K562 (cell line): ENCODE data around the gene TRIP10. TPM values are rescaled to one million over a fixed set of nuclear protein-coding genes. Genes with fewer than 3 reads are reported as not detected.

Source experiments
- ADNP ChIP-seq: fragments of 200-800 bp; sonication (Bioruptor generic); IDR thresholded peaks from 2 replicates; pipeline ENCODE4 v1.6.1; 2016; ENCODE audit warnings: missing genetic modification characterization, missing compliant biosample characterization
- GTF2A2 ChIP-seq: IDR thresholded peaks from 2 replicates; pipeline ENCODE4 v1.6.1; 2016; ENCODE audit warnings: mild to moderate bottlenecking, missing genetic modification characterization, missing compliant biosample characterization
- GTF2E2 ChIP-seq: fragments of 200-800 bp; sonication (Bioruptor generic); IDR thresholded peaks from 2 replicates; pipeline ENCODE4 v1.6.1; 2016; ENCODE audit warnings: missing genetic modification characterization, missing compliant biosample characterization
- ILF3 ChIP-seq: fragments of 450-650 bp; IDR thresholded peaks from 2 replicates; pipeline ENCODE4 v1.6.1; 2018; ENCODE audit warnings: antibody characterized with exemption, mild to moderate bottlenecking, moderate library complexity, borderline replicate concordance
- MAZ ChIP-seq, 2 experiments: fragments of 450-650 bp in 1 of 2; sonication (generic) in 1 of 2; formaldehyde crosslinking; IDR thresholded peaks in 1 of 2; conservative IDR thresholded peaks in 1 of 2; 2 replicates each; pipeline versions ENCODE4 v1.4.0 to v1.5.0; 2020; ENCODE audit warnings: mild to moderate bottlenecking in 1 of 2, missing genetic modification reagents in 1 of 2
- MBD2 ChIP-seq: sonication (generic); IDR thresholded peaks from 2 replicates; pipeline ENCODE4 v1.6.1; 2016; ENCODE audit warnings: low read depth, borderline replicate concordance
- MIER1 ChIP-seq: fragments of 450-650 bp; IDR thresholded peaks from 2 replicates; pipeline ENCODE4 v1.6.1; 2016; ENCODE audit warnings: antibody characterized with exemption, mild to moderate bottlenecking, low read depth
- MXI1 ChIP-seq: IDR thresholded peaks from 2 replicates; pipeline ENCODE4 v1.6.1; 2011; ENCODE audit warnings: low read depth, mild to moderate bottlenecking, improper control_type of control experiment, low read length
- NR4A1 ChIP-seq, 2 experiments: fragments of 250-450 bp in 1 of 2; fragments of 450-650 bp in 1 of 2; sonication (Bioruptor Pico) in 1 of 2; IDR thresholded peaks; 2 replicates each; pipeline versions ENCODE4 v1.4.0 to v1.6.1; 2016 to 2020; ENCODE audit warnings: mild to moderate bottlenecking in 2 of 2, missing compliant biosample characterization in 1 of 2, missing genetic modification characterization in 1 of 2, moderate library complexity in 1 of 2
- RBM14 ChIP-seq: fragments of 200-400 bp; formaldehyde crosslinking; IDR thresholded peaks from 2 replicates; pipeline ENCODE4 v1.6.1; 2018; ENCODE audit warnings: low read depth, mild to moderate bottlenecking, low read length, moderate library complexity, borderline replicate concordance; ENCODE audit not compliant: insufficient read depth
- RBM25 ChIP-seq: fragments of 200-400 bp; formaldehyde crosslinking; IDR thresholded peaks from 2 replicates; pipeline ENCODE4 v1.6.1; 2018; ENCODE audit warnings: low read length, low read depth, moderate library complexity; ENCODE audit not compliant: severe bottlenecking
- RBM39 ChIP-seq: fragments of 200-400 bp; formaldehyde crosslinking; optimal IDR thresholded peaks from 2 replicates; pipeline ENCODE3; 2018; ENCODE audit warnings: low read depth, low read length
- SMAD1 ChIP-seq: fragments of 150-350 bp; IDR thresholded peaks from 2 replicates; pipeline ENCODE4 v1.6.1; 2014; ENCODE audit warnings: low read length, low read depth; ENCODE audit not compliant: partially characterized antibody
- TCF7L2 ChIP-seq: fragments of 150-350 bp; IDR thresholded peaks from 2 replicates; pipeline ENCODE4 v1.6.1; 2016; ENCODE audit warnings: low read depth, mild to moderate bottlenecking, low read length, moderate library complexity
- TEAD2 ChIP-seq: fragments of 450-650 bp; IDR thresholded peaks from 2 replicates; pipeline ENCODE4 v1.6.1; 2016; ENCODE audit warnings: missing genetic modification characterization, control low read depth, missing compliant biosample characterization
- TRIM28 ChIP-seq: fragments of 450-650 bp; IDR thresholded peaks from 2 replicates; pipeline ENCODE4 v1.6.1; 2017
- ZFP30 ChIP-seq: fragments of 250-450 bp; sonication (Bioruptor Pico); IDR thresholded peaks from 2 replicates; pipeline ENCODE4 v1.8.0; 2022; ENCODE audit warnings: moderate library complexity, mild to moderate bottlenecking, inconsistent platforms, borderline replicate concordance
- ZNF143 ChIP-seq: sonication (generic); formaldehyde crosslinking; IDR thresholded peaks from 2 replicates; pipeline ENCODE4 v1.9.0; 2022; ENCODE audit warnings: mild to moderate bottlenecking, missing genetic modification reagents
- ZNF263 ChIP-seq: sonication (generic); formaldehyde crosslinking; IDR thresholded peaks from 2 replicates; pipeline ENCODE4 v1.8.0; 2022; ENCODE audit warnings: mild to moderate bottlenecking, missing genetic modification reagents, borderline replicate concordance
- ZNF561 ChIP-seq: fragments of 450-650 bp; formaldehyde crosslinking; conservative IDR thresholded peaks from 2 replicates; pipeline ENCODE4 v1.4.0; 2020; ENCODE audit warnings: mild to moderate bottlenecking, moderate library complexity
- polyA plus RNA-seq, 8 experiments: library from polyadenylated mRNA; depleted of rRNA in 4 of 8; stranded (reverse) in 5 of 8; unstranded in 3 of 8; fragments of >200 nt; fragmentation: Nextera tagmentation in 2 of 8; fragmentation: Illumina TruSeq in 1 of 8; extraction: Ambion mirVana in 2 of 8; extraction: Trizol in 1 of 8; gene quantifications; 2 replicates each; pipeline versions ENCODE4 v1.2.1 to v1.2.3, GENCODE V29; 2011 to 2014; ENCODE audit warnings: inconsistent platforms in 1 of 8, missing spikeins in 1 of 8
- total RNA-seq, 7 experiments: library from RNA; depleted of rRNA in 6 of 7; stranded (reverse); fragments of >200 nt in 6 of 7; fragmentation: Illumina TruSeq in 2 of 7; extraction: Trizol in 2 of 7; gene quantifications; 2 replicates each; pipeline versions ENCODE4 v1.2.1 to v1.2.3, GENCODE V29; 2011 to 2021; ENCODE audit warnings: low replicate concordance in 1 of 7
- TF ChIP-seq, protein P1 (sequence below): fragments of 150-350 bp; IDR thresholded peaks from 2 replicates; pipeline ENCODE4 v1.6.1; 2014; ENCODE audit warnings: low read depth, mild to moderate bottlenecking, low read length, borderline replicate concordance
- TF ChIP-seq, protein P2 (sequence below): fragments of 150-350 bp; conservative IDR thresholded peaks from 2 replicates; pipeline ENCODE4 v1.6.1; 2014; ENCODE audit warnings: low read length

The TRIP10 gene
- total and polyA plus RNA-seq, 9 of the 15 experiments (the other 6 are each of a cell fraction or from before 2014, with no cell fraction given) = 1.2 to 66.8 (median 36.1) TPM

DNA sequence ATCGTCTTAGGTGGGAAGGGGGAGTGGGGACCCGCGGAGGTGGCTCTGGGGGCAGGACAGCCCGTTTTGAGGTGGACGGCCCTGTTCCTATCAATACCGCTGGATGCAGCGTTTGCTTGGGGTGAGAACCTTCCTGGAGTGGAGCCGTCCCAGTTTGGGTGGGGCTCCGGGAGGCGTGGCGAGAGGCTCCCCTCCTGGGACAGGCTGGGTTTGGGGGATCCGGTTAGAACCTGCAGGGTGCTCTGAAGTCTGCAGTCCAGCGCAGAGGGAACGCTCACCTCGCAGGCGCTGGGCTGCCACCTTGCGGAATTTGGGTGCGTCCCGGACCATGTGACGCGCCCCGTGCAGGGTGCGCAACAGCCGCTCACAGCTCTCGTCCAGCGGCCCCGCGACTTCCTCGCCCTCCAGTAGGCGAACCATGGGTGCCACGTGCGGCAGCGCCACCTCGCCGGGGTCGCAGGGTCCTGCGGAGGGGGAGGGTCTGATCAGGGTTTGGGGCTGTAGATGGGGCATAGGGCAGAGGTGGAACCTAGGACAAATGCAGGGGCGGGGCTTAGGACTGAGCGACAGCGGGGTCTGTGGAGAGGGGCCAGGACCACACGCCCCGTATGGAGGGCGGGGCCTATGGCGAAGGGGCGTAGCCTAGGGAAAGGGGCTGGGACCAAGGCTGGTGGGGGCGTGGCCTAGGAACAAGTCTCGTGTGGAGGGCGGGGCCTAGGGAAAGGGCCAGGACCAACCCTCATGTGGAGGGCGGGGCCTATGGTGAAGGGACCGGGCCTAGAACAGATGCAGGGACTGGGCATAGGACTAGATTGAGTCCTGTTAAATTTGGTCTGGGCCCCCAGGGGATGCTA is 13.9 kb downstream of the TRIP10 start (continued):
- TF ChIP-seq, protein P1, sequence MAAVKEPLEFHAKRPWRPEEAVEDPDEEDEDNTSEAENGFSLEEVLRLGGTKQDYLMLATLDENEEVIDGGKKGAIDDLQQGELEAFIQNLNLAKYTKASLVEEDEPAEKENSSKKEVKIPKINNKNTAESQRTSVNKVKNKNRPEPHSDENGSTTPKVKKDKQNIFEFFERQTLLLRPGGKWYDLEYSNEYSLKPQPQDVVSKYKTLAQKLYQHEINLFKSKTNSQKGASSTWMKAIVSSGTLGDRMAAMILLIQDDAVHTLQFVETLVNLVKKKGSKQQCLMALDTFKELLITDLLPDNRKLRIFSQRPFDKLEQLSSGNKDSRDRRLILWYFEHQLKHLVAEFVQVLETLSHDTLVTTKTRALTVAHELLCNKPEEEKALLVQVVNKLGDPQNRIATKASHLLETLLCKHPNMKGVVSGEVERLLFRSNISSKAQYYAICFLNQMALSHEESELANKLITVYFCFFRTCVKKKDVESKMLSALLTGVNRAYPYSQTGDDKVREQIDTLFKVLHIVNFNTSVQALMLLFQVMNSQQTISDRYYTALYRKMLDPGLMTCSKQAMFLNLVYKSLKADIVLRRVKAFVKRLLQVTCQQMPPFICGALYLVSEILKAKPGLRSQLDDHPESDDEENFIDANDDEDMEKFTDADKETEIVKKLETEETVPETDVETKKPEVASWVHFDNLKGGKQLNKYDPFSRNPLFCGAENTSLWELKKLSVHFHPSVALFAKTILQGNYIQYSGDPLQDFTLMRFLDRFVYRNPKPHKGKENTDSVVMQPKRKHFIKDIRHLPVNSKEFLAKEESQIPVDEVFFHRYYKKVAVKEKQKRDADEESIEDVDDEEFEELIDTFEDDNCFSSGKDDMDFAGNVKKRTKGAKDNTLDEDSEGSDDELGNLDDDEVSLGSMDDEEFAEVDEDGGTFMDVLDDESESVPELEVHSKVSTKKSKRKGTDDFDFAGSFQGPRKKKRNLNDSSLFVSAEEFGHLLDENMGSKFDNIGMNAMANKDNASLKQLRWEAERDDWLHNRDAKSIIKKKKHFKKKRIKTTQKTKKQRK = no peak
- TF ChIP-seq RBM25 (no peak), ADNP (tag) (no peak), ZNF561 (CRISPR knock-in tag) (no peak), NR4A1 (CRISPR knock-in tag; IDR thresholded peaks at IDR 0.05) (no peak), NR4A1 (tag; IDR thresholded peaks at IDR 0.05) (peak; percentile 84), ZNF143 (CRISPR knock-in tag) (no peak), ILF3 (no peak), ZFP30 (CRISPR knock-in tag) (no peak), ZNF263 (CRISPR knock-in tag) (peak; percentile 75), RBM39 (no peak), RBM14 (no peak), GTF2A2 (tag) (no peak), TEAD2 (peak; percentile 40; the same call in 1 of the 2 replicates), MAZ (CRISPR knock-in tag; conservative IDR thresholded peaks at IDR 0.05 in 1 of 2, IDR thresholded peaks at IDR 0.05 in 1 of 2) (peak; percentile 86 to 89), TRIM28 (no peak), TCF7L2 (0 out of 2 replicates have a peak, but pooled peaks have one; percentile 21), MBD2 (no peak; the same call in 1 of the 2 replicates), MIER1 (no peak), MXI1 (peak; percentile 68; the same call in 1 of the 2 replicates), SMAD1 (no peak), GTF2E2 (no peak)
- TF ChIP-seq, protein P2, sequence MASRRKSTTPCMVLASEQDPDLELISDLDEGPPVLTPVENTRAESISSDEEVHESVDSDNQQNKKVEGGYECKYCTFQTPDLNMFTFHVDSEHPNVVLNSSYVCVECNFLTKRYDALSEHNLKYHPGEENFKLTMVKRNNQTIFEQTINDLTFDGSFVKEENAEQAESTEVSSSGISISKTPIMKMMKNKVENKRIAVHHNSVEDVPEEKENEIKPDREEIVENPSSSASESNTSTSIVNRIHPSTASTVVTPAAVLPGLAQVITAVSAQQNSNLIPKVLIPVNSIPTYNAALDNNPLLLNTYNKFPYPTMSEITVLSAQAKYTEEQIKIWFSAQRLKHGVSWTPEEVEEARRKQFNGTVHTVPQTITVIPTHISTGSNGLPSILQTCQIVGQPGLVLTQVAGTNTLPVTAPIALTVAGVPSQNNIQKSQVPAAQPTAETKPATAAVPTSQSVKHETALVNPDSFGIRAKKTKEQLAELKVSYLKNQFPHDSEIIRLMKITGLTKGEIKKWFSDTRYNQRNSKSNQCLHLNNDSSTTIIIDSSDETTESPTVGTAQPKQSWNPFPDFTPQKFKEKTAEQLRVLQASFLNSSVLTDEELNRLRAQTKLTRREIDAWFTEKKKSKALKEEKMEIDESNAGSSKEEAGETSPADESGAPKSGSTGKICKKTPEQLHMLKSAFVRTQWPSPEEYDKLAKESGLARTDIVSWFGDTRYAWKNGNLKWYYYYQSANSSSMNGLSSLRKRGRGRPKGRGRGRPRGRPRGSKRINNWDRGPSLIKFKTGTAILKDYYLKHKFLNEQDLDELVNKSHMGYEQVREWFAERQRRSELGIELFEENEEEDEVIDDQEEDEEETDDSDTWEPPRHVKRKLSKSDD = no peak
